GM12878 (cell line): Measurements from ENCODE around the gene HPGD. TPM values are rescaled to one million over a fixed set of nuclear protein-coding genes. Genes with fewer than 3 reads are reported as not detected.

Experiments
- ATAC-seq: fragments of 200-7000 bp; cut with Tn5 transposase; 3 replicates; pipeline ENCODE4 v1.9.1; 2020; ENCODE audit warnings: mild to moderate bottlenecking, moderate library complexity
- BruUV-seq: library from RNA; stranded (reverse); fragments of 400-500 nt; replicated peaks from 2 replicates; lab custom pipeline; 2021; lab: Mats Ljungman, UMichigan
- CTCF ChIA-PET: fragments of 300-600 bp; sonication (Branson Sonifier 250); formaldehyde crosslinking; extraction: SDS; loops from one replicate; lab custom pipeline; 2021; ENCODE audit warnings: inconsistent platforms; lab: Yijun Ruan, JAX
- POLR2A ChIA-PET: fragments of 350-600 bp; formaldehyde crosslinking; extraction: SDS; loops from one replicate; lab custom pipeline; 2021; ENCODE audit warnings: inconsistent platforms; lab: Charles Lee
- RAD21 ChIA-PET: fragments of 300-600 bp; sonication (Branson Sonifier 250); formaldehyde crosslinking; loops from one replicate; lab custom pipeline; 2023; ENCODE audit warnings: antibody characterized with exemption; ENCODE audit not compliant: unreplicated experiment; lab: Charles Lee
- SMC1A ChIA-PET: fragments of 300-600 bp; sonication (Branson Sonifier 250); formaldehyde crosslinking; loops from one replicate; lab custom pipeline; 2023; ENCODE audit not compliant: unreplicated experiment, uncharacterized antibody; lab: Charles Lee
- DNase-seq: peaks from one replicate; pipeline ENCODE4 v3.0.0-alpha.2; 2011; ENCODE audit warnings: low read depth, low spot score
- FAIRE-seq: peaks from 3 replicates; lab custom pipeline; 2011; peaks lifted over from hg19 to GRCh38; lab: Jason Lieb, UNC
- H2AFZ ChIP-seq: 2 replicates; pipeline ENCODE4 v1.6.0; 2011; ENCODE audit warnings: low read depth, low read length, control low read depth; ENCODE audit not compliant: control insufficient read depth
- H3K27ac ChIP-seq: 2 replicates; pipeline ENCODE4 v1.5.1; 2011; ENCODE audit warnings: control low read depth; ENCODE audit not compliant: control insufficient read depth, insufficient read depth
- H3K27me3 ChIP-seq, 2 experiments: replicated peaks in 1 of 2; 2 replicates each; pipeline versions ENCODE4 v1.6.0 to v1.6.1; 2011; ENCODE audit warnings: low read length in 1 of 2; ENCODE audit not compliant: control insufficient read depth in 2 of 2, insufficient read depth in 2 of 2
- H3K36me3 ChIP-seq, 2 experiments: 2 replicates each; pipeline ENCODE4 v1.5.1; 2011; ENCODE audit warnings: low read length in 1 of 2; ENCODE audit not compliant: control insufficient read depth in 2 of 2, insufficient read depth in 2 of 2
- H3K4me1 ChIP-seq: 2 replicates; pipeline ENCODE4 v1.6.1; 2011; ENCODE audit warnings: mild to moderate bottlenecking, low read length, moderate library complexity, mixed read lengths; ENCODE audit not compliant: control insufficient read depth, insufficient read depth
- H3K4me2 ChIP-seq: 2 replicates; pipeline ENCODE4 v1.6.0; 2011; ENCODE audit warnings: control low read depth; ENCODE audit not compliant: control insufficient read depth, insufficient read depth
- H3K4me3 ChIP-seq: fragments of 200-600 bp; sonication (generic); 2 replicates; pipeline ENCODE4 v1.5.1; 2016
- H3K79me2 ChIP-seq: 2 replicates; pipeline ENCODE4 v1.6.0; 2011; ENCODE audit warnings: low read length; ENCODE audit not compliant: control insufficient read depth, insufficient read depth
- H3K9ac ChIP-seq: 2 replicates; pipeline ENCODE4 v1.8.0; 2011; ENCODE audit warnings: low read length, control low read depth, mixed read lengths; ENCODE audit not compliant: control insufficient read depth, insufficient read depth
- H3K9me3 ChIP-seq: replicated peaks from 3 replicates; pipeline ENCODE4 v1.5.1; 2011; ENCODE audit warnings: mild to moderate bottlenecking, low read length; ENCODE audit not compliant: control insufficient read depth, insufficient read depth
- H4K20me1 ChIP-seq: 2 replicates; pipeline ENCODE4 v1.6.0; 2011; ENCODE audit not compliant: control insufficient read depth, insufficient read depth
- EGR1 ChIP-seq, 2 experiments: IDR thresholded peaks; 1 replicate in 1 of 2; 2 replicates in 1 of 2; pipeline ENCODE4 v1.6.1; 2011 to 2012; ENCODE audit warnings: low read depth in 2 of 2, low read length in 2 of 2, borderline replicate concordance in 1 of 2, mild to moderate bottlenecking in 1 of 2, moderate library complexity in 1 of 2
- FOS ChIP-seq: IDR thresholded peaks from 3 replicates; pipeline ENCODE4 v1.6.1; 2011; ENCODE audit warnings: borderline replicate concordance; ENCODE audit not compliant: insufficient read length; ENCODE audit errors: extremely low read depth
- PRDM15 ChIP-seq: fragments of 450-650 bp; formaldehyde crosslinking; IDR thresholded peaks from 2 replicates; pipeline ENCODE4 v1.4.0; 2020; ENCODE audit warnings: mild to moderate bottlenecking, moderate library complexity
- SPI1 ChIP-seq: IDR thresholded peaks from 2 replicates; pipeline ENCODE4 v1.6.1; 2011; ENCODE audit warnings: low read depth, mild to moderate bottlenecking, low read length, moderate library complexity, borderline replicate concordance; ENCODE audit not compliant: insufficient read depth
- TCF7 ChIP-seq: IDR thresholded peaks from 2 replicates; pipeline ENCODE4 v1.6.1; 2014; ENCODE audit warnings: antibody characterized with exemption, borderline replicate concordance
- ZBTB11 ChIP-seq: fragments of 450-650 bp; formaldehyde crosslinking; IDR thresholded peaks from 2 replicates; pipeline ENCODE4 v1.5.0; 2022; ENCODE audit warnings: mild to moderate bottlenecking, missing genetic modification characterization
- ZNF622 ChIP-seq: fragments of 450-650 bp; IDR thresholded peaks from 2 replicates; pipeline ENCODE4 v1.6.1; 2017; ENCODE audit warnings: mild to moderate bottlenecking, inconsistent platforms
- ZSCAN29 ChIP-seq: fragments of 450-650 bp; IDR thresholded peaks from 2 replicates; pipeline ENCODE4 v1.6.1; 2017; ENCODE audit warnings: mild to moderate bottlenecking, moderate library complexity
- WGBS: methylation state at CpG from one replicate; pipeline ENCODE4 v1.1.6; 2016; ENCODE audit warnings: low lambda C conversion rate; ENCODE audit not compliant: insufficient replicate concordance, insufficient coverage; ENCODE audit errors: missing lambda C conversion rate; 5-methylcytosine and 5-hydroxymethylcytosine counted together
- in situ Hi-C: fragments of 300-500 bp; cut with MboI; formaldehyde crosslinking; loops from 9 replicates; pipeline ENCODE4 v1.14.3; 2018; ENCODE audit warnings: mixed read lengths
- intact Hi-C: fragments of 100-400 bp; cut with micrococcal nuclease; formaldehyde crosslinking; loops from one replicate; pipeline ENCODE4 v1.14.2; 2022; ENCODE audit not compliant: unreplicated experiment
- polyA plus RNA-seq, 11 experiments: library from polyadenylated mRNA; depleted of rRNA in 4 of 11; unstranded in 6 of 11; stranded (reverse) in 5 of 11; fragments of >200 nt; fragmentation: Nextera tagmentation in 4 of 11; fragmentation: Illumina TruSeq in 1 of 11; extraction: Ambion mirVana in 4 of 11; extraction: Trizol in 1 of 11; gene quantifications; 1 replicate in 1 of 11; 2 replicates in 10 of 11; pipeline versions ENCODE4 v1.2.1 to v1.2.3, GENCODE V29; 2011 to 2016; ENCODE audit warnings: inconsistent platforms in 2 of 11, missing spikeins in 2 of 11, low read depth in 1 of 11
- total RNA-seq, 4 experiments: library from RNA; depleted of rRNA in 3 of 4; stranded (reverse); fragments of >200 nt in 3 of 4; fragmentation: Illumina TruSeq in 1 of 4; extraction: Trizol in 1 of 4; gene quantifications; 2 replicates each; pipeline versions ENCODE4 v1.2.1 to v1.2.3, GENCODE V29; 2013 to 2021

Gene HPGD
- total and polyA plus RNA-seq, 10 of the 15 experiments (the other 5 are each of a cell fraction or from before 2014, with no cell fraction given): 0.07 to 0.41 (median 0.24) TPM; not detected in 7

- no peaks in the 10 kb centered on the region for H3K36me3 ChIP-seq
- no peak for DNase-seq
- WGBS: 4% methylated on average over 2 of the region's 2 CpGs
- TF ChIP-seq FOS (no peak), TCF7 (no peak), ZSCAN29 (no peak), SPI1 (peak; percentile 58; the same call in 1 of the 2 replicates)
- H3K79me2 ChIP-seq: no peaks in the 10 kb centered on the region
- ChIA-PET RAD21 (no interaction called here), SMC1A (interaction anchor here (1.8 kb wide), 1 partner anchor 10 kb away, joined by 4 read pairs; no protein-coding TSS in a partner anchor), POLR2A (no interaction called here), CTCF (no interaction called here)
- intact Hi-C loops (no loop called here), in situ Hi-C loops (no loop called here)
- BruUV-seq: no TSS peak
- no peak overlapping the region for H3K4me2 ChIP-seq
- H3K4me3 ChIP-seq: no peak overlapping the region
- no peak overlapping the region for H3K9ac ChIP-seq
- no peak for ATAC-seq
- no peaks in the 10 kb centered on the region for H3K4me1 ChIP-seq
- FAIRE-seq: no peak
- no peak overlapping the region for H2AFZ ChIP-seq
- no peaks in the 10 kb centered on the region for H4K20me1 ChIP-seq
- no peaks in the 10 kb centered on the region for H3K27me3 ChIP-seq
- no peak overlapping the region for H3K27ac ChIP-seq
- no peaks in the 10 kb centered on the region for H3K9me3 ChIP-seq
These were observed 42.2 kb upstream of the HPGD start for GRCh38 chr4:174564529-174564928.

GRCh38 chr4:174563399-174563798 lies 41.1 kb upstream of the HPGD start:
- POLR2A ChIA-PET: no interaction called here
- no peak overlapping the region for H3K9ac ChIP-seq
- H3K4me2 ChIP-seq: no peak overlapping the region
- ATAC-seq: no peak
- no peaks in the 10 kb centered on the region for H3K9me3 ChIP-seq
- SMC1A ChIA-PET: interaction anchor here (0.6 to 1.8 kb wide), 4 partner anchors 9 to 191 kb away, joined by 3 to 4 read pairs (median 3); no protein-coding TSS in a partner anchor
- WGBS: 6% methylated on average over 1 of the region's 1 CpG
- H2AFZ ChIP-seq: no peak overlapping the region
- no peaks in the 10 kb centered on the region for H3K79me2 ChIP-seq
- RAD21 ChIA-PET: no interaction called here
- CTCF ChIA-PET: no interaction called here
- in situ Hi-C loops: no loop called here
- H4K20me1 ChIP-seq: no peaks in the 10 kb centered on the region
- no peaks in the 10 kb centered on the region for H3K4me1 ChIP-seq
- no TSS peak for BruUV-seq
- no peak overlapping the region for H3K4me3 ChIP-seq
- H3K27me3 ChIP-seq: no peaks in the 10 kb centered on the region
- H3K36me3 ChIP-seq: no peaks in the 10 kb centered on the region
- intact Hi-C loops: no loop called here
- no peak for DNase-seq
- no peak overlapping the region for H3K27ac ChIP-seq
- no peak for FAIRE-seq
- no peak for TF ChIP-seq EGR1 (IDR thresholded peaks at IDR 0.05; ENCODE audit: borderline replicate concordance in 1 of 2, low read depth in 2 of 2, low read length in 2 of 2)
- no peak for TF ChIP-seq ZSCAN29
- no peak for TF ChIP-seq PRDM15 (CRISPR knock-in tag)
- TF ChIP-seq ZBTB11 (CRISPR knock-in tag): no peak
- no peak for TF ChIP-seq ZNF622
